HepG2 (cell line): ENCODE measurements around the gene ANAPC10. TPM values are rescaled to one million over a fixed set of nuclear protein-coding genes. Genes with fewer than 3 reads are reported as not detected.

Experiments used
- ATM ChIP-seq: fragments of 450-650 bp; IDR thresholded peaks from 2 replicates; pipeline ENCODE4 v1.7.1; 2017; ENCODE audit warnings: mild to moderate bottlenecking, borderline replicate concordance
- BHLHE40 ChIP-seq: IDR thresholded peaks from 2 replicates; pipeline ENCODE4 v1.6.1; 2011; ENCODE audit warnings: low read length, improper control_type of control experiment
- BORCS8-MEF2B ChIP-seq: sonication (generic); formaldehyde crosslinking; IDR thresholded peaks from 2 replicates; pipeline ENCODE4 v1.8.0; 2022; ENCODE audit warnings: mild to moderate bottlenecking, missing genetic modification reagents
- GABPA ChIP-seq, 2 experiments: IDR thresholded peaks; 2 replicates each; pipeline ENCODE4 v1.6.1; 2011 to 2016; ENCODE audit warnings: low read depth in 2 of 2, low read length in 1 of 2, missing biosample characterization in 1 of 2, missing genetic modification characterization in 1 of 2
- GMEB1 ChIP-seq: sonication (generic); formaldehyde crosslinking; IDR thresholded peaks from 2 replicates; pipeline ENCODE4 v1.5.1; 2020; ENCODE audit warnings: missing genetic modification reagents, mild to moderate bottlenecking, borderline replicate concordance
- HNRNPH1 ChIP-seq: fragments of 200-400 bp; formaldehyde crosslinking; optimal IDR thresholded peaks from 2 replicates; pipeline ENCODE3; 2017; ENCODE audit warnings: mild to moderate bottlenecking, low read depth, low read length
- HNRNPL ChIP-seq: fragments of 200-400 bp; formaldehyde crosslinking; IDR thresholded peaks from 2 replicates; pipeline ENCODE4 v1.6.1; 2017; ENCODE audit warnings: mild to moderate bottlenecking, low read depth, low read length
- KDM1A ChIP-seq: IDR thresholded peaks from 2 replicates; pipeline ENCODE4 v1.6.1; 2016; ENCODE audit warnings: missing compliant biosample characterization
- KDM6A ChIP-seq: IDR thresholded peaks from 2 replicates; pipeline ENCODE4 v1.6.1; 2016; ENCODE audit warnings: low read depth
- KLF15 ChIP-seq: sonication (generic); formaldehyde crosslinking; IDR thresholded peaks from 2 replicates; pipeline ENCODE4 v1.8.1; 2023; ENCODE audit warnings: borderline replicate concordance, mild to moderate bottlenecking, inconsistent platforms, missing genetic modification reagents, mixed read lengths
- KLF6 ChIP-seq: IDR thresholded peaks from 2 replicates; pipeline ENCODE4 v1.8.0; 2016; ENCODE audit warnings: missing biosample characterization, missing genetic modification reagents
- NCOA2 ChIP-seq: sonication (generic); formaldehyde crosslinking; IDR thresholded peaks from 2 replicates; pipeline ENCODE4 v1.8.0; 2022; ENCODE audit warnings: inconsistent platforms
- NCOA5 ChIP-seq: sonication (generic); formaldehyde crosslinking; IDR thresholded peaks from 2 replicates; pipeline ENCODE4 v1.4.0; 2020; ENCODE audit warnings: missing genetic modification reagents
- PRMT3 ChIP-seq: sonication (generic); formaldehyde crosslinking; IDR thresholded peaks from 2 replicates; pipeline ENCODE4 v1.8.1; 2022; ENCODE audit warnings: low read depth, mild to moderate bottlenecking, moderate library complexity, missing genetic modification reagents, borderline replicate concordance
- RBFOX2 ChIP-seq: fragments of 200-400 bp; formaldehyde crosslinking; IDR thresholded peaks from 2 replicates; pipeline ENCODE4 v1.6.1; 2017; ENCODE audit warnings: low read depth, mild to moderate bottlenecking, low read length
- SMAD3 ChIP-seq: sonication (generic); formaldehyde crosslinking; IDR thresholded peaks from 2 replicates; pipeline ENCODE4 v1.4.0; 2020; ENCODE audit warnings: missing genetic modification reagents
- TEAD2 ChIP-seq: sonication (generic); formaldehyde crosslinking; IDR thresholded peaks from 2 replicates; pipeline ENCODE4 v1.9.0; 2021; ENCODE audit warnings: missing genetic modification reagents
- TOPORS ChIP-seq: sonication (generic); formaldehyde crosslinking; IDR thresholded peaks from 2 replicates; pipeline ENCODE4 v1.8.0; 2023; ENCODE audit warnings: mild to moderate bottlenecking, missing genetic modification reagents
- U2AF2 ChIP-seq: fragments of 200-400 bp; formaldehyde crosslinking; IDR thresholded peaks from 2 replicates; pipeline ENCODE4 v1.6.1; 2017; ENCODE audit warnings: low read depth, mild to moderate bottlenecking, low read length
- XRCC5 ChIP-seq: fragments of 200-400 bp; formaldehyde crosslinking; optimal IDR thresholded peaks from 2 replicates; pipeline ENCODE3; 2017; ENCODE audit warnings: mild to moderate bottlenecking, low read length
- ZNF251 ChIP-seq: sonication (generic); formaldehyde crosslinking; IDR thresholded peaks from 2 replicates; pipeline ENCODE4 v1.9.0; 2021; ENCODE audit warnings: mild to moderate bottlenecking, missing genetic modification reagents
- ZNF260 ChIP-seq: sonication (generic); formaldehyde crosslinking; IDR thresholded peaks from 2 replicates; pipeline ENCODE4 v1.4.0; 2020; ENCODE audit warnings: missing genetic modification reagents, low read depth, mild to moderate bottlenecking, borderline replicate concordance
- ZNF296 ChIP-seq: sonication (generic); formaldehyde crosslinking; conservative IDR thresholded peaks from 2 replicates; pipeline ENCODE4 v1.5.0; 2020; ENCODE audit warnings: mild to moderate bottlenecking, missing genetic modification reagents
- ZNF7 ChIP-seq: IDR thresholded peaks from 2 replicates; pipeline ENCODE4 v1.6.1; 2016; ENCODE audit warnings: missing biosample characterization, missing genetic modification reagents
- ZNF839 ChIP-seq: sonication (generic); formaldehyde crosslinking; IDR thresholded peaks from 2 replicates; pipeline ENCODE4 v1.4.0; 2020; ENCODE audit warnings: missing genetic modification reagents, mild to moderate bottlenecking, borderline replicate concordance
- ZSCAN20 ChIP-seq: sonication (generic); formaldehyde crosslinking; IDR thresholded peaks from 2 replicates; pipeline ENCODE4 v1.4.0; 2020; ENCODE audit warnings: missing genetic modification reagents, mild to moderate bottlenecking, borderline replicate concordance
- polyA plus RNA-seq, 8 experiments: library from polyadenylated mRNA; depleted of rRNA in 3 of 8; stranded (reverse) in 7 of 8; unstranded in 1 of 8; fragments of >200 nt; fragmentation: Illumina TruSeq in 4 of 8; extraction: Trizol in 4 of 8; gene quantifications; 2 replicates each; pipeline versions ENCODE4 v1.2.1 to v1.2.3, GENCODE V29; 2011 to 2016; ENCODE audit warnings: low read depth in 4 of 8, missing spikeins in 1 of 8, mixed read lengths in 1 of 8; ENCODE audit not compliant: insufficient read depth in 1 of 8
- total RNA-seq, 5 experiments: library from RNA; depleted of rRNA; stranded (reverse); fragments of >200 nt; fragmentation: Illumina TruSeq; extraction: Trizol; gene quantifications; 2 replicates each; pipeline ENCODE4 v1.2.3, GENCODE V29; 2016; ENCODE audit warnings: low read depth in 1 of 5
- TF ChIP-seq, protein P1 (sequence below): IDR thresholded peaks from 2 replicates; pipeline ENCODE4 v1.6.1; 2018; ENCODE audit warnings: missing genetic modification reagents
- TF ChIP-seq, protein P2 (sequence below): sonication (generic); formaldehyde crosslinking; IDR thresholded peaks from 2 replicates; pipeline ENCODE4 v1.5.1; 2020; ENCODE audit warnings: missing genetic modification reagents, mild to moderate bottlenecking, borderline replicate concordance

Gene ANAPC10
- total and polyA plus RNA-seq, 2 of the 13 experiments (the other 11 are each of a cell fraction or from before 2014, with no cell fraction given), result 21.9 to 32.7 TPM

GRCh38 chr4:145097821-145098674 is at the start of gene ANAPC10, which contains the start of gene ABCE1 (continued):
- TF ChIP-seq, protein P1, sequence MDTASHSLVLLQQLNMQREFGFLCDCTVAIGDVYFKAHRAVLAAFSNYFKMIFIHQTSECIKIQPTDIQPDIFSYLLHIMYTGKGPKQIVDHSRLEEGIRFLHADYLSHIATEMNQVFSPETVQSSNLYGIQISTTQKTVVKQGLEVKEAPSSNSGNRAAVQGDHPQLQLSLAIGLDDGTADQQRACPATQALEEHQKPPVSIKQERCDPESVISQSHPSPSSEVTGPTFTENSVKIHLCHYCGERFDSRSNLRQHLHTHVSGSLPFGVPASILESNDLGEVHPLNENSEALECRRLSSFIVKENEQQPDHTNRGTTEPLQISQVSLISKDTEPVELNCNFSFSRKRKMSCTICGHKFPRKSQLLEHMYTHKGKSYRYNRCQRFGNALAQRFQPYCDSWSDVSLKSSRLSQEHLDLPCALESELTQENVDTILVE, result peak; percentile 79
- TF ChIP-seq XRCC5, result no peak
- TF ChIP-seq KLF15 (CRISPR knock-in tag), result no peak
- peak; percentile 98 for TF ChIP-seq GMEB1 (CRISPR knock-in tag)
- no peak for TF ChIP-seq HNRNPH1
- TF ChIP-seq ZNF251 (CRISPR knock-in tag), result no peak
- TF ChIP-seq BORCS8-MEF2B (CRISPR knock-in tag), result peak; percentile 89
- 0 out of 2 replicates have a peak, but pooled peaks have one; percentile 60 for TF ChIP-seq HNRNPL
- peak; percentile 76 for TF ChIP-seq BHLHE40
- peak; percentile 33; the same call in 1 of the 2 replicates for TF ChIP-seq KLF6 (CRISPR knock-in tag)
- no peak for TF ChIP-seq ZNF7 (CRISPR knock-in tag)
- TF ChIP-seq TOPORS (CRISPR knock-in tag), result no peak
- TF ChIP-seq ZNF260 (CRISPR knock-in tag), result no peak
- TF ChIP-seq TEAD2 (CRISPR knock-in tag), result no peak; the same call in 1 of the 2 replicates
- TF ChIP-seq ATM, result no peak
- TF ChIP-seq PRMT3 (CRISPR knock-in tag), result no peak
- TF ChIP-seq U2AF2, result no peak
- no peak for TF ChIP-seq KDM6A (CRISPR knock-in tag)
- no peak for TF ChIP-seq ZSCAN20 (CRISPR knock-in tag)
- peak; percentile 77; the same call in 1 of the 2 replicates for TF ChIP-seq ZNF839 (CRISPR knock-in tag)
- TF ChIP-seq KDM1A (CRISPR knock-in tag), result no peak
- TF ChIP-seq SMAD3 (CRISPR knock-in tag), result peak; percentile 60; the same call in 1 of the 2 replicates
- TF ChIP-seq, protein P2, sequence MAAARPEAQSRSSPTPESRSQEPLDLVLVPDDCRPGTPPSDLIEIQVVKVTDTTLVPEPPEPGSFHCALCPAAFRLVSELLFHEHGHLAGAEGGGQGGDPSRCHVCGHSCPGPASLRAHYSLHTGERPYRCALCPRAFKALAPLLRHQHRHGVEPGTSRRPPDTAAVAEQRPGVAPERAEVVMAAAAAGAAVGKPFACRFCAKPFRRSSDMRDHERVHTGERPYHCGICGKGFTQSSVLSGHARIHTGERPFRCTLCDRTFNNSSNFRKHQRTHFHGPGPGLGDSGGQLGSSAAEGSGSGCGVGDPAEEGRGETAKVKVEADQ (CRISPR knock-in tag), result peak; percentile 100
- TF ChIP-seq RBFOX2, result peak; percentile 92
- TF ChIP-seq ZNF296 (CRISPR knock-in tag), result no peak
- no peak; the same call in 1 of the 2 replicates for TF ChIP-seq GABPA (IDR thresholded peaks at IDR 0.05; ENCODE audit: low read depth, low read length)
- TF ChIP-seq GABPA (CRISPR knock-in tag; IDR thresholded peaks at IDR 0.05; ENCODE audit: low read depth), result peak; percentile 83
- TF ChIP-seq NCOA2 (CRISPR knock-in tag), result peak; percentile 50
- TF ChIP-seq NCOA5 (CRISPR knock-in tag), result no peak
